ENCODE results near the gene USF1. TPM values are rescaled to one million over a fixed set of nuclear protein-coding genes. Genes with fewer than 3 reads are reported as not detected.
"Not testable (repeated sequence)": the region's sequence is repeated elsewhere in the genome, so short reads cannot be mapped to it uniquely, and the experiment has no call there.

Gene USF1
- total RNA-seq, 2 experiments from 2014 or later: 93.5 to 99.1 TPM

GRCh38 chr1:160997323-160998038 lies 48.3 kb downstream of the USF1 start:
- peak; percentile 56 for TF ChIP-seq CTCF (IDR thresholded peaks at IDR 0.05)
- peaks cover 36% of the 10 kb centered on the region for H3K36me3 ChIP-seq (ENCODE audit: insufficient read depth, low read length)
- Mint-ChIP-seq H3K36me3 (ENCODE audit: low read depth) (peaks cover 36% of the 10 kb centered on the region), H3K27me3 (no peaks in the 10 kb centered on the region), H3K9me3 (no peaks in the 10 kb centered on the region), H3K4me3 (no peak overlapping the region), H3K4me1 (ENCODE audit: low read depth) (no peaks in the 10 kb centered on the region), H3K27ac (no peak overlapping the region)
- H3K27ac ChIP-seq (ENCODE audit: low read depth in 1 of 2, low read length in 2 of 2): no peak overlapping the region
- H3K4me3 ChIP-seq (ENCODE audit: low read length): no peak overlapping the region
- peaks cover 5% of the 10 kb centered on the region for H3K4me1 ChIP-seq (ENCODE audit: insufficient read depth, low read length)
- intact Hi-C loops (cut with DNase I, micrococcal nuclease): loop anchor here (1.0 to 5.0 kb wide), 3 partner anchors 40 to 143 kb away; partner anchors contain the start of gene TSTD1 (in 1 of the 2)
- no peaks in the 10 kb centered on the region for H3K27me3 ChIP-seq (ENCODE audit: control insufficient read depth in 1 of 2, insufficient read depth in 2 of 2, low read length in 2 of 2)
- DNase-seq: peak in 13 of 14 experiments; percentile 23 to 75 (median 47)
- H3K9me3 ChIP-seq (ENCODE audit: control insufficient read depth in 1 of 2, insufficient read depth in 1 of 2, low read length in 2 of 2): no peaks in the 10 kb centered on the region
- ATAC-seq (ENCODE audit: poor library complexity): peak; percentile 78
- POLR2A ChIA-PET: interaction anchor here (0.6 to 2.7 kb wide), 9 partner anchors 16 to 228 kb away, joined by 3 to 20 read pairs (median 7); partner anchors contain the start of genes ARHGAP30, F11R, TSTD1 and USF1
- CTCF ChIA-PET: interaction anchor here (0.7 to 2.7 kb wide), 16 partner anchors 7 to 169 kb away, joined by 3 to 46 read pairs (median 4); partner anchors contain the start of genes ARHGAP30, F11R, KLHDC9 and PPOX

- TF ChIP-seq CTCF (IDR thresholded peaks at IDR 0.05): no peak
- Histone ChIP-seq H3K27ac (ENCODE audit: low read depth in 1 of 2, low read length in 2 of 2) (no peak overlapping the region), H3K4me3 (ENCODE audit: low read length) (no peak overlapping the region), H3K4me1 (ENCODE audit: insufficient read depth, low read length) (peaks cover 5% of the 10 kb centered on the region), H3K27me3 (ENCODE audit: control insufficient read depth in 1 of 2, insufficient read depth in 2 of 2, low read length in 2 of 2) (no peaks in the 10 kb centered on the region), H3K36me3 (ENCODE audit: insufficient read depth, low read length) (peaks cover 33% of the 10 kb centered on the region), H3K9me3 (ENCODE audit: control insufficient read depth in 1 of 2, insufficient read depth in 1 of 2, low read length in 2 of 2) (no peaks in the 10 kb centered on the region)
- no peak overlapping the region for H3K27ac Mint-ChIP-seq
- no peaks in the 10 kb centered on the region for H3K9me3 Mint-ChIP-seq
- H3K4me3 Mint-ChIP-seq: no peak overlapping the region
- H3K4me1 Mint-ChIP-seq (ENCODE audit: low read depth): no peaks in the 10 kb centered on the region
- DNase-seq: no peak
- intact Hi-C loops (cut with DNase I, micrococcal nuclease): loop anchor here in 1 of 2 experiments (2.0 to 5.0 kb wide), 2 partner anchors 41 to 145 kb away; partner anchors contain the start of gene TSTD1
- peaks cover 31% of the 10 kb centered on the region for H3K36me3 Mint-ChIP-seq (ENCODE audit: low read depth)
- no peaks in the 10 kb centered on the region for H3K27me3 Mint-ChIP-seq
- no peak for ATAC-seq (ENCODE audit: poor library complexity)
- ChIA-PET POLR2A (interaction anchor here (1.6 kb wide), 1 partner anchor 103 kb away, joined by 5 read pairs; no protein-coding TSS in a partner anchor), CTCF (interaction anchor here (0.9 to 2.7 kb wide), 2 partner anchors 75 to 102 kb away, joined by 3 to 46 read pairs; partner anchors contain the start of gene KLHDC9)
Observed at GRCh38 chr1:160996178-160996577, 49.6 kb downstream of the USF1 start.

- peaks cover 8% of the 10 kb centered on the region for H3K4me1 Mint-ChIP-seq (ENCODE audit: low read depth)
- ChIA-PET POLR2A (interaction anchor here (0.6 kb wide), 2 partner anchors 32 to 105 kb away, joined by 3 read pairs; no protein-coding TSS in a partner anchor), CTCF (no interaction called here)
- Histone ChIP-seq H3K36me3 (ENCODE audit: insufficient read depth, low read length) (peaks cover 8% of the 10 kb centered on the region), H3K4me1 (ENCODE audit: insufficient read depth, low read length) (peaks cover 11% of the 10 kb centered on the region), H3K27ac (ENCODE audit: low read depth in 1 of 2, low read length in 2 of 2) (no peak overlapping the region), H3K9me3 (ENCODE audit: control insufficient read depth in 1 of 2, insufficient read depth in 1 of 2, low read length in 2 of 2) (no peaks in the 10 kb centered on the region), H3K27me3 (ENCODE audit: control insufficient read depth in 1 of 2, insufficient read depth in 2 of 2, low read length in 2 of 2) (no peaks in the 10 kb centered on the region), H3K4me3 (ENCODE audit: low read length) (no peak overlapping the region)
- intact Hi-C loops (cut with DNase I, micrococcal nuclease): no loop called here
- no peaks in the 10 kb centered on the region for H3K9me3 Mint-ChIP-seq
- H3K27ac Mint-ChIP-seq: no peak overlapping the region
- H3K4me3 Mint-ChIP-seq: no peak overlapping the region
- DNase-seq (peak in 3 of 14 experiments; percentile 22 to 31 (median 25)), ATAC-seq (ENCODE audit: poor library complexity) (no peak)
- no peaks in the 10 kb centered on the region for H3K27me3 Mint-ChIP-seq
- TF ChIP-seq CTCF (IDR thresholded peaks at IDR 0.05): peak; percentile 31
- peaks cover 10% of the 10 kb centered on the region for H3K36me3 Mint-ChIP-seq (ENCODE audit: low read depth)
Observed at GRCh38 chr1:160993544-160994193, 52.1 kb downstream of the USF1 start.

GRCh38 chr1:160992036-160992435 lies 53.7 kb downstream of the USF1 start:
- DNase-seq; H3K27ac ChIP-seq (ENCODE audit: low read depth in 1 of 2, low read length in 2 of 2); H3K4me1 Mint-ChIP-seq (ENCODE audit: low read depth); H3K36me3 Mint-ChIP-seq (ENCODE audit: low read depth); POLR2A ChIA-PET; intact Hi-C loops (cut with DNase I, micrococcal nuclease); H3K27me3 ChIP-seq (ENCODE audit: control insufficient read depth in 1 of 2, insufficient read depth in 2 of 2, low read length in 2 of 2); H3K27ac Mint-ChIP-seq; H3K4me3 Mint-ChIP-seq; H3K9me3 ChIP-seq (ENCODE audit: control insufficient read depth in 1 of 2, insufficient read depth in 1 of 2, low read length in 2 of 2); H3K9me3 Mint-ChIP-seq; H3K36me3 ChIP-seq (ENCODE audit: insufficient read depth, low read length); H3K4me3 ChIP-seq (ENCODE audit: low read length); ATAC-seq (ENCODE audit: poor library complexity); H3K4me1 ChIP-seq (ENCODE audit: insufficient read depth, low read length); H3K27me3 Mint-ChIP-seq: not testable (repeated sequence)
- CTCF ChIA-PET: interaction anchor here (1.3 kb wide), 1 partner anchor 317 kb away, joined by 5 read pairs; no protein-coding TSS in a partner anchor
